ENCODE measurements around the gene CDKN2B.

DNA sequence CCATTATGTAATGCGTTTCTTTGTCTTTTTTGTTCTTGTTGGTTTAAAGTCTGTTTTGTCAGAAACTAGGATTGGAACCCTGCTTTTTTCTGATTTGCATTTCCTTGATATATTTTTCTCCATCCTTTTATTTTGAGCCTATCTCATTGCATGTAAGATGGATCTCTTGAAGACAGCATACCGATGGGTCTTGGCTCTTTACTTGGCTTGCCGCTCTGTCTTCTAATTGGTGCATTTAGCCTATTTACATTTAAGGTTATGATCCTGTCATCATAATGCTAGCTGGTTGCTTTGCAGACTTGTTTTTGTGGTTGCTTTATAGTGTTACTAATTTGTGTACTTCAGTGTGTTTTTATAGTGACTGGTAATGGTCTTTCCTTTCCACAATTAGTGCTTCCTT, 13.3 kb upstream of the CDKN2B start:
- TF ChIP-seq, protein P1, sequence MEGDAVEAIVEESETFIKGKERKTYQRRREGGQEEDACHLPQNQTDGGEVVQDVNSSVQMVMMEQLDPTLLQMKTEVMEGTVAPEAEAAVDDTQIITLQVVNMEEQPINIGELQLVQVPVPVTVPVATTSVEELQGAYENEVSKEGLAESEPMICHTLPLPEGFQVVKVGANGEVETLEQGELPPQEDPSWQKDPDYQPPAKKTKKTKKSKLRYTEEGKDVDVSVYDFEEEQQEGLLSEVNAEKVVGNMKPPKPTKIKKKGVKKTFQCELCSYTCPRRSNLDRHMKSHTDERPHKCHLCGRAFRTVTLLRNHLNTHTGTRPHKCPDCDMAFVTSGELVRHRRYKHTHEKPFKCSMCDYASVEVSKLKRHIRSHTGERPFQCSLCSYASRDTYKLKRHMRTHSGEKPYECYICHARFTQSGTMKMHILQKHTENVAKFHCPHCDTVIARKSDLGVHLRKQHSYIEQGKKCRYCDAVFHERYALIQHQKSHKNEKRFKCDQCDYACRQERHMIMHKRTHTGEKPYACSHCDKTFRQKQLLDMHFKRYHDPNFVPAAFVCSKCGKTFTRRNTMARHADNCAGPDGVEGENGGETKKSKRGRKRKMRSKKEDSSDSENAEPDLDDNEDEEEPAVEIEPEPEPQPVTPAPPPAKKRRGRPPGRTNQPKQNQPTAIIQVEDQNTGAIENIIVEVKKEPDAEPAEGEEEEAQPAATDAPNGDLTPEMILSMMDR (IDR thresholded peaks at IDR 0.05), result no peak
- no peak for TF ChIP-seq POLR2A (IDR thresholded peaks at IDR 0.05)
